HepG2 (cell line): ENCODE measurements around the gene STMND1. TPM values are rescaled to one million over a fixed set of nuclear protein-coding genes. Genes with fewer than 3 reads are reported as not detected.

Experiments
- ATAC-seq: fragments of 200-7000 bp; cut with Tn5 transposase; 3 replicates; pipeline ENCODE4 v1.9.1; 2020; ENCODE audit warnings: mild to moderate bottlenecking, moderate library complexity
- BruUV-seq: library from RNA; stranded (reverse); fragments of 400-500 nt; replicated peaks from 2 replicates; lab custom pipeline; 2021; lab: Mats Ljungman, UMichigan
- CTCF ChIA-PET: fragments of 300-600 bp; formaldehyde crosslinking; extraction: SDS; loops from one replicate; lab custom pipeline; 2021; ENCODE audit warnings: low total read pairs, inconsistent platforms, low intra/inter-chr PET ratio; lab: Yijun Ruan, JAX
- POLR2A ChIA-PET: fragments of 350-600 bp; sonication (Branson Sonifier 250); formaldehyde crosslinking; loops from one replicate; lab custom pipeline; 2020; ENCODE audit warnings: antibody characterized with exemption, inconsistent platforms; lab: Yijun Ruan, JAX
- DNase-seq: peaks from one replicate; pipeline ENCODE4 v3.0.0-alpha.2; 2015; ENCODE audit warnings: low spot score
- FAIRE-seq: peaks from 3 replicates; lab custom pipeline; 2011; peaks lifted over from hg19 to GRCh38; lab: Jason Lieb, UNC
- H2AFZ ChIP-seq: one replicate; pipeline ENCODE4 v1.6.1; 2011; ENCODE audit warnings: low read length, inconsistent platforms
- H3K27ac ChIP-seq: fragments of 300-600 bp; 3 replicates; pipeline ENCODE4 v1.8.0; 2011; ENCODE audit warnings: mixed run types, mild to moderate bottlenecking, mixed read lengths, low read length, inconsistent platforms; ENCODE audit not compliant: insufficient read depth; ENCODE audit errors: extremely low read length
- H3K27me3 ChIP-seq, 2 experiments: fragments of 200-600 bp in 1 of 2; 2 replicates in 1 of 2; 3 replicates in 1 of 2; pipeline versions ENCODE4 v1.6.0 to v1.8.0; 2011; ENCODE audit warnings: low read length in 2 of 2, mild to moderate bottlenecking in 2 of 2, moderate library complexity in 2 of 2, inconsistent platforms in 1 of 2; ENCODE audit not compliant: insufficient read depth in 2 of 2, control insufficient read depth in 1 of 2
- H3K36me3 ChIP-seq, 2 experiments: fragments of 200-600 bp in 1 of 2; replicated peaks in 1 of 2; 2 replicates in 1 of 2; 3 replicates in 1 of 2; pipeline versions ENCODE4 v1.5.1 to v1.8.0; 2011; ENCODE audit warnings: low read length in 2 of 2, inconsistent platforms in 1 of 2; ENCODE audit not compliant: insufficient read depth in 2 of 2, control insufficient read depth in 1 of 2
- H3K4me1 ChIP-seq: 2 replicates; pipeline ENCODE4 v1.5.1; 2012; ENCODE audit warnings: low read length, inconsistent platforms; ENCODE audit not compliant: insufficient read depth
- H3K4me2 ChIP-seq: 2 replicates; pipeline ENCODE4 v1.6.0; 2011; ENCODE audit warnings: low read depth, low read length, inconsistent platforms
- H3K4me3 ChIP-seq, 3 experiments: fragments of 200-600 bp in 1 of 3; sonication (generic), shearing (Covaris generic) in 1 of 3; replicated peaks in 1 of 3; 2 replicates each; pipeline ENCODE4 v1.5.1; 2011 to 2016; ENCODE audit warnings: low read length in 3 of 3, inconsistent platforms in 2 of 3, low read depth in 2 of 3, mild to moderate bottlenecking in 2 of 3, control low read depth in 1 of 3, mixed read lengths in 1 of 3; ENCODE audit not compliant: insufficient read depth in 1 of 3
- H3K79me2 ChIP-seq: one replicate; pipeline ENCODE4 v1.6.1; 2011; ENCODE audit warnings: low read length, inconsistent platforms; ENCODE audit not compliant: insufficient read depth
- H3K9ac ChIP-seq: 2 replicates; pipeline ENCODE4 v1.6.0; 2011; ENCODE audit warnings: mild to moderate bottlenecking, low read depth, low read length, inconsistent platforms; ENCODE audit not compliant: insufficient read depth
- H3K9me3 ChIP-seq: 2 replicates; pipeline ENCODE4 v1.5.1; 2012; ENCODE audit warnings: mild to moderate bottlenecking, low read length
- H4K20me1 ChIP-seq: 2 replicates; pipeline ENCODE4 v1.6.0; 2011; ENCODE audit warnings: inconsistent platforms, mild to moderate bottlenecking, low read length, moderate library complexity; ENCODE audit not compliant: insufficient read depth
- ARID2 ChIP-seq: sonication (generic); formaldehyde crosslinking; IDR thresholded peaks from 2 replicates; pipeline ENCODE4 v1.8.1; 2022; ENCODE audit warnings: mild to moderate bottlenecking, missing genetic modification reagents, borderline replicate concordance
- CBX5 ChIP-seq: sonication (generic); formaldehyde crosslinking; IDR thresholded peaks from 2 replicates; pipeline ENCODE4 v1.4.0; 2020; ENCODE audit warnings: missing genetic modification reagents, borderline replicate concordance
- ERF ChIP-seq: IDR thresholded peaks from 2 replicates; pipeline ENCODE4 v1.6.1; 2018; ENCODE audit warnings: missing biosample characterization, missing genetic modification reagents
- FOSL2 ChIP-seq: sonication (generic); formaldehyde crosslinking; IDR thresholded peaks from 2 replicates; pipeline ENCODE4 v1.4.0; 2020; ENCODE audit warnings: missing genetic modification reagents
- FOXA3 ChIP-seq: IDR thresholded peaks from 2 replicates; pipeline ENCODE4 v1.6.1; 2016; ENCODE audit warnings: missing genetic modification reagents, missing compliant biosample characterization
- KDM5A ChIP-seq: fragments of 200-600 bp; sonication (generic); IDR thresholded peaks from 2 replicates; pipeline ENCODE4 v1.7.0; 2018; ENCODE audit warnings: antibody characterized with exemption, mild to moderate bottlenecking, low read length, borderline replicate concordance
- KDM5B ChIP-seq: sonication (generic); formaldehyde crosslinking; IDR thresholded peaks from 2 replicates; pipeline ENCODE4 v1.4.0; 2020; ENCODE audit warnings: missing genetic modification reagents, mild to moderate bottlenecking, borderline replicate concordance
- KLF11 ChIP-seq: IDR thresholded peaks from 2 replicates; pipeline ENCODE4 v1.6.1; 2016; ENCODE audit warnings: missing compliant biosample characterization
- MXD4 ChIP-seq: IDR thresholded peaks from 2 replicates; pipeline ENCODE4 v1.6.1; 2016; ENCODE audit warnings: mild to moderate bottlenecking, missing biosample characterization, missing genetic modification reagents
- POGZ ChIP-seq: sonication (generic); formaldehyde crosslinking; IDR thresholded peaks from 2 replicates; pipeline ENCODE4 v1.4.0; 2020; ENCODE audit warnings: mild to moderate bottlenecking, missing genetic modification reagents
- RAD21 ChIP-seq: fragments of 450-650 bp; formaldehyde crosslinking; IDR thresholded peaks from 2 replicates; pipeline ENCODE4 v1.5.0; 2020; ENCODE audit warnings: mild to moderate bottlenecking
- REPIN1 ChIP-seq: sonication (generic); formaldehyde crosslinking; IDR thresholded peaks from 2 replicates; pipeline ENCODE4 v1.8.0; 2022; ENCODE audit warnings: missing genetic modification reagents, low read depth, mild to moderate bottlenecking, borderline replicate concordance
- RXRB ChIP-seq: IDR thresholded peaks from 2 replicates; pipeline ENCODE4 v1.6.1; 2016; ENCODE audit warnings: borderline replicate concordance, missing genetic modification reagents, missing compliant biosample characterization
- SALL1 ChIP-seq: sonication (generic); formaldehyde crosslinking; IDR thresholded peaks from 2 replicates; pipeline ENCODE4 v1.8.0; 2022; ENCODE audit warnings: mild to moderate bottlenecking, missing genetic modification reagents
- SMC3 ChIP-seq: IDR thresholded peaks from 2 replicates; pipeline ENCODE4 v1.6.1; 2011; ENCODE audit warnings: low read length, improper control_type of control experiment
- SOX6 ChIP-seq, 2 experiments: fragments of 450-650 bp in 1 of 2; sonication (generic) in 1 of 2; formaldehyde crosslinking in 1 of 2; IDR thresholded peaks; 2 replicates each; pipeline versions ENCODE4 v1.4.0 to v1.6.1; 2017 to 2020; ENCODE audit warnings: antibody characterized with exemption in 1 of 2, mild to moderate bottlenecking in 1 of 2, missing genetic modification reagents in 1 of 2
- STAG1 ChIP-seq: sonication (generic); formaldehyde crosslinking; IDR thresholded peaks from 2 replicates; pipeline ENCODE4 v1.4.0; 2020; ENCODE audit warnings: missing genetic modification reagents
- ZFY ChIP-seq: sonication (generic); formaldehyde crosslinking; IDR thresholded peaks from 2 replicates; pipeline ENCODE4 v1.4.0; 2020; ENCODE audit warnings: missing genetic modification reagents
- ZNF205 ChIP-seq: IDR thresholded peaks from 2 replicates; pipeline ENCODE4 v1.6.1; 2018; ENCODE audit warnings: missing biosample characterization, missing genetic modification reagents
- ZNF331 ChIP-seq: sonication (generic); formaldehyde crosslinking; IDR thresholded peaks from 2 replicates; pipeline ENCODE4 v1.4.0; 2020; ENCODE audit warnings: missing genetic modification reagents
- ZNF335 ChIP-seq: sonication (generic); formaldehyde crosslinking; IDR thresholded peaks from 2 replicates; pipeline ENCODE4 v1.4.0; 2020; ENCODE audit warnings: missing genetic modification reagents
- WGBS: methylation state at CpG from one replicate; pipeline ENCODE4 v1.1.6; 2017; ENCODE audit warnings: low lambda C conversion rate; 5-methylcytosine and 5-hydroxymethylcytosine counted together
- in situ Hi-C: cut with HindIII; loops from 2 replicates; pipeline ENCODE4 v1.10.0; 2017; ENCODE audit warnings: low pct_unique_long_range_greater_than_20kb; ENCODE audit not compliant: extremely low pct_ligation_motif_present
- intact Hi-C: fragments of 100-400 bp; cut with micrococcal nuclease; formaldehyde crosslinking; loops from one replicate; pipeline ENCODE4 v1.10.0; 2022; ENCODE audit not compliant: unreplicated experiment
- polyA plus RNA-seq, 8 experiments: library from polyadenylated mRNA; depleted of rRNA in 3 of 8; stranded (reverse) in 7 of 8; unstranded in 1 of 8; fragments of >200 nt; fragmentation: Illumina TruSeq in 4 of 8; extraction: Trizol in 4 of 8; gene quantifications; 2 replicates each; pipeline versions ENCODE4 v1.2.1 to v1.2.3, GENCODE V29; 2011 to 2016; ENCODE audit warnings: low read depth in 4 of 8, missing spikeins in 1 of 8, mixed read lengths in 1 of 8; ENCODE audit not compliant: insufficient read depth in 1 of 8
- total RNA-seq, 5 experiments: library from RNA; depleted of rRNA; stranded (reverse); fragments of >200 nt; fragmentation: Illumina TruSeq; extraction: Trizol; gene quantifications; 2 replicates each; pipeline ENCODE4 v1.2.3, GENCODE V29; 2016; ENCODE audit warnings: low read depth in 1 of 5
- TF ChIP-seq, protein P1 (sequence below), 2 experiments: sonication (generic) in 1 of 2; formaldehyde crosslinking in 1 of 2; IDR thresholded peaks; 2 replicates each; pipeline versions ENCODE4 v1.4.0 to v1.6.1; 2016 to 2020; ENCODE audit warnings: borderline replicate concordance in 1 of 2, low read depth in 1 of 2, mild to moderate bottlenecking in 1 of 2, missing genetic modification reagents in 1 of 2

The STMND1 gene
- total and polyA plus RNA-seq, 2 of the 13 experiments (the other 11 are each of a cell fraction or from before 2014, with no cell fraction given) = not detected

DNA sequence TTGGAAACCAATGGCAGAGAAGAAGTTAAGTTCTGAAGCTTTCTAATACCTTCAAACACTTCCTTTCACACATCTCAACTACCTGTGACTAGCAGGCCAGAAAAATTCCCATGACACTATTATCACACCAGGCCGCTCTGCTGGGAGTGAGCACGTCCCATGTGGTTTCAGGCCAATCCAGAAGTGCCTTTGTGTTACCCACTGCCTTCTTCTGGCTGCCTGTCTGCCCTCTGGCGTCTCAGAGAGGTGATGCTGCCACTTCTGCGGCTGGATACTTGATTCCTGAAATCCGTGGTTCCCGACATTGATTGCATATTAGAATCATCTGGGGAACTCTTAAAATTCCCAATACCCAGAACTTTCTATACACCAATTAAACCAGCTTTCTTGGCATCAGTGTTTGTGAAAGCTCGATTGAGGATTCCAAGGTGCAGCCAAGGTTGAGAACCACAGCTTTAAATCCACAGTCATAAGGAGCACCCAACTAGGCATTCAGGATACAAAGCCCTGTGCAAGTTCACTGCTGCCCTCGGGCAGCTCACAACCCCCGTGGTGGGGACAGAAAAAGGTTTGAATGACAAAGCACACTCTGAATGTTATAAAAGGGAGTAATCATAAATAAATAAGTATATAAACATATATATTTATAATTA is 65.6 kb downstream of the STMND1 start:
- CTCF ChIA-PET = interaction anchor here (1.4 kb wide), 1 partner anchor 11 kb away, joined by 6 read pairs; no protein-coding TSS in a partner anchor
- no peaks in the 10 kb centered on the region for H3K36me3 ChIP-seq
- H3K27ac ChIP-seq = no peak overlapping the region
- H3K4me3 ChIP-seq = no peak overlapping the region
- WGBS = 12% methylated on average over 9 of the region's 9 CpGs
- in situ Hi-C loops = loop anchor here (25.0 kb wide), 1 partner anchor 1145 kb away; no protein-coding TSS in a partner anchor
- POLR2A ChIA-PET = no interaction called here
- H2AFZ ChIP-seq = no peak overlapping the region
- H4K20me1 ChIP-seq = no peaks in the 10 kb centered on the region
- no peak overlapping the region for H3K4me2 ChIP-seq
- no peaks in the 10 kb centered on the region; a peak in 1 of 5 replicates for H3K27me3 ChIP-seq
- peak; percentile 67 for DNase-seq
- no TSS peak for BruUV-seq
- H3K79me2 ChIP-seq = no peaks in the 10 kb centered on the region
- H3K9ac ChIP-seq = no peak overlapping the region
- intact Hi-C loops = no loop called here
- no peaks in the 10 kb centered on the region for H3K9me3 ChIP-seq
- FAIRE-seq = peak; percentile 92
- no peaks in the 10 kb centered on the region for H3K4me1 ChIP-seq
- ATAC-seq = peak; percentile 100
- peak; percentile 29; the same call in 1 of the 2 replicates for TF ChIP-seq RXRB
- peak; percentile 63 for TF ChIP-seq STAG1 (CRISPR knock-in tag)
- peak; percentile 44; the same call in 1 of the 2 replicates for TF ChIP-seq POGZ (CRISPR knock-in tag)
- TF ChIP-seq ZNF335 (CRISPR knock-in tag) = 0 out of 2 replicates have a peak, but pooled peaks have one; percentile 52
- peak; percentile 66 for TF ChIP-seq RAD21 (CRISPR knock-in tag)
- TF ChIP-seq REPIN1 (CRISPR knock-in tag) = 0 out of 2 replicates have a peak, but pooled peaks have one; percentile 20
- TF ChIP-seq, protein P1, sequence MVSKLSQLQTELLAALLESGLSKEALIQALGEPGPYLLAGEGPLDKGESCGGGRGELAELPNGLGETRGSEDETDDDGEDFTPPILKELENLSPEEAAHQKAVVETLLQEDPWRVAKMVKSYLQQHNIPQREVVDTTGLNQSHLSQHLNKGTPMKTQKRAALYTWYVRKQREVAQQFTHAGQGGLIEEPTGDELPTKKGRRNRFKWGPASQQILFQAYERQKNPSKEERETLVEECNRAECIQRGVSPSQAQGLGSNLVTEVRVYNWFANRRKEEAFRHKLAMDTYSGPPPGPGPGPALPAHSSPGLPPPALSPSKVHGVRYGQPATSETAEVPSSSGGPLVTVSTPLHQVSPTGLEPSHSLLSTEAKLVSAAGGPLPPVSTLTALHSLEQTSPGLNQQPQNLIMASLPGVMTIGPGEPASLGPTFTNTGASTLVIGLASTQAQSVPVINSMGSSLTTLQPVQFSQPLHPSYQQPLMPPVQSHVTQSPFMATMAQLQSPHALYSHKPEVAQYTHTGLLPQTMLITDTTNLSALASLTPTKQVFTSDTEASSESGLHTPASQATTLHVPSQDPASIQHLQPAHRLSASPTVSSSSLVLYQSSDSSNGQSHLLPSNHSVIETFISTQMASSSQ (IDR thresholded peaks at IDR 0.05; ENCODE audit: low read depth) = no peak
- TF ChIP-seq, protein P1 (CRISPR knock-in tag; IDR thresholded peaks at IDR 0.05; ENCODE audit: borderline replicate concordance) = no peak
- TF ChIP-seq ERF (CRISPR knock-in tag) = peak; percentile 64; the same call in 1 of the 2 replicates
- peak; percentile 32; the same call in 1 of the 2 replicates for TF ChIP-seq ZFY (CRISPR knock-in tag)
- peak; percentile 41; the same call in 1 of the 2 replicates for TF ChIP-seq FOSL2
- peak; percentile 73 for TF ChIP-seq SMC3
- 0 out of 2 replicates have a peak, but pooled peaks have one; percentile 44 for TF ChIP-seq ZNF331 (CRISPR knock-in tag)
- 0 out of 2 replicates have a peak, but pooled peaks have one; percentile 38 for TF ChIP-seq SALL1 (CRISPR knock-in tag)
- no peak for TF ChIP-seq ARID2
- TF ChIP-seq KDM5A = no peak
- no peak for TF ChIP-seq KLF11
- no peak for TF ChIP-seq SOX6 (IDR thresholded peaks at IDR 0.05)
- TF ChIP-seq SOX6 (CRISPR knock-in tag; IDR thresholded peaks at IDR 0.05) = peak; percentile 27; the same call in 1 of the 2 replicates
- TF ChIP-seq CBX5 (CRISPR knock-in tag) = 0 out of 2 replicates have a peak, but pooled peaks have one; percentile 56
- no peak for TF ChIP-seq ZNF205 (CRISPR knock-in tag)
- TF ChIP-seq MXD4 = 0 out of 2 replicates have a peak, but pooled peaks have one; percentile 39
- 0 out of 2 replicates have a peak, but pooled peaks have one; percentile 17 for TF ChIP-seq KDM5B (CRISPR knock-in tag)
- peak; percentile 32; the same call in 1 of the 2 replicates for TF ChIP-seq FOXA3 (CRISPR knock-in tag)
